ENCODE data around the gene PROM2.

Gene PROM2

GRCh38 chr2:95307878-95308277 is 33.6 kb downstream of the PROM2 start:
- no peak for DNase-seq (ENCODE audit: low read depth in 3 of 3)

- DNase-seq (ENCODE audit: low read depth in 3 of 3): no peak
Observed at GRCh38 chr2:95308426-95308990, 34.3 kb downstream of the PROM2 start.

- no peak for DNase-seq (ENCODE audit: low read depth in 3 of 3)
Observed at GRCh38 chr2:95309599-95309998, 35.4 kb downstream of the PROM2 start.

DNA sequence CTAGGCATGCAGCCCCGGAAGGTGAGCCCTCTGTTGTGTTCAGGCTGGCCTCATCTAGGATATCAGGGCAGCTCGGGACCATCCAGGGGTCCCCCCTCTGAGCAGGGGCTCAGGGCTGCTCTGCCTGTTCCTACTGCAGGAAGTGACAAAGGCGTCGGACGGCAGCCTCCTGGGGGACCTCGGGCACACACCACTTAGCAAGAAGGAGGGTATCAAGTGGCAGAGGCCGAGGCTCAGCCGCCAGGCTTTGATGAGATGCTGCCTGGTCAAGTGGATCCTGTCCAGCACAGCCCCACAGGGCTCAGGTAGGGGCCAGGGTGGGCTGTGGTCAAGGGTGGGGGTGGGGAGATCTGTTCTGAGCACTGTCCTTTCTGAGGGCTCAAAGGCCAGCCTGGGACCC is 36.0 kb downstream of the PROM2 start:
- DNase-seq (ENCODE audit: low read depth in 3 of 3): no peak

- no peak for DNase-seq (ENCODE audit: low read depth in 3 of 3)
Observed at GRCh38 chr2:95310651-95311050, 36.4 kb downstream of the PROM2 start.

- DNase-seq (ENCODE audit: low read depth in 3 of 3): no peak
Observed at GRCh38 chr2:95311815-95312542, 37.7 kb downstream of the PROM2 start.

DNA sequence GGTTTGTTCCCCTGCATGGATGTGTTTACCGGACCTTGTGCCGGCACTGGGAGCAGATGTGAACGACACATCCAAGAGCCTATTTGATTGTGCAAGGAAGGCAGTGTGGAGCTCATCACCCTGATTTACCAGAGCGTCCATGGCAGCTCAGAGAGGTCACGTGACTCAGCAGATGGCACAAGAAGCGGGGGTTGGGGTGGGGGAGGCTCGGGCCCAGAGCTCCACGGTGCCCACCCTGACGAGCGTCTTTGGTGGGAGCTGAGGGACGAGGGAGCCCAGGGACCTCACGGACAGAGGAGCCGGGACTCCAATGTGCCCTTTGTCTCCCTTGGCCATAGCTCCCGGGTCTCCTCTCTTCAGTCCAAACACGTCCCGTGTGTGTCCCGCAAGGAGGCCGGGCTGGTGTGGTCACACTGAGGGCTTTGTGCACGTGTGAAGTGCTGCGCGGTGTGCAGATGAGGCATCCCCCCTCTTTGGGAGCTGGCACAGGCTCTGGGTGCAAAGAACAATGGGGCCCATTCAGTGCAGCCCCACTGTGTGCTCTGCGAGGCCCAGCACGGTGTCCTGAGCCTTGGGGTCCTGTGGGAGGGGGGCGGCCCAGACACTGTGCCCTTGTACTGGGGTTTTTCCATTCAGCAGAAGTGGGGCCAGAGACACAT is 38.4 kb downstream of the PROM2 start:
- no peak for DNase-seq (ENCODE audit: low read depth in 3 of 3)

DNA sequence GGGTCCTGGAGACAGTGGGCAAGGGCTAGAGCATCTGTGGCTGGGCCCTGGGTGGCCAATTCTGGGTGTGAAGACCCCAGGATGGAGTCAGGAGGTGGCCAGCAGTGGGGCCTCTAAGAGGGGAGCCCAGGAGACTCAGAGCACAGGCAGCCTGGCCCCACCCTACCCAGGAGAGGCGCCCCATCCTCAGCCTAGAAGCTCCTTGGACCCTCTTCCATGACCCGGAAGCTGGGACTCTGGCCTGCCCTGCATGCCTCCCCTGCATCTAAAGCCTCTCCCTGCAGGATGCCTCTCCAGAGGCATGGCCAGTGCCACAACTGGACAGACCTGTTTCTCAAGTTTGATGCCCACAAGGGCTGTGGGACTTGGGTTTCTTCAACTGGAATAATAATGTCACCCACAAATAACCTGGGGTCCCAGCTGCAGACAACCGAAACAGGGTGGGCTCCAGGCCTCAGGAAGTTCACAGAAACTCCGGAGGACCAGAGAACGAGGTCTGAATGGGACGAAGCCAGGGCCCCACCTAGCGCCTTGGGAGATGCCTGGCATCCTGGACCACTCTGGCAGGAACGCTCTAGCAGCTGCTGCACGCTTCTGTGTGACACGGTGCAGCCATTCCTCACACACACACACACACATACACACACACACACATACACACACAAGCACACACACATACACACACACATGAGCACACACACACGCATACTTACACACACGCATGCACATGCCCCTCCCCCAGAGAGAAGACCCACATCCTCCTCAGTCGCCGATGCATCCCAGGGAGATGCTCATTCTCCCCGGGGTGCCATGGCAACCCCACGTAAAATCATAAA is 39.3 kb downstream of the PROM2 start:
- no peak for DNase-seq (ENCODE audit: low read depth in 3 of 3)

DNA sequence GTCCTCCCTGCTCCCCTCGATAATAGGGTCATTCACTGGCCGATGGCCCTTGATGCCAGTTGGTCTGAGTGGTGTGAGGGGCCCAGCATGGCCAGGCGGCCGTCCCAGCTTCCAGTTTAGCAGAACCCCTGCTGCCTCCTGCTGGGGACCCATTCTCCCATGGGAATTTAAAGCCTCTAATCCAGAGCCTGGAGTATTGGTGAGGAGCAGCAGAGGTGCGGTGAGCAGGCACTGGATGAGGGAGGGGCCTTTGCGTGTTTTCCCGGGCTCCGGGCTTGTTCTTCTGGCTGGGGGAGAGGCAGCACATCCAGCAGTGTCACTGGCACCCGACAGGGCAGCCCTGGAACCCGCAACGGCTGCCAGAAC is 40.3 kb downstream of the PROM2 start:
- no peak for DNase-seq (ENCODE audit: low read depth in 3 of 3)

GRCh38 chr2:95314964-95315611 is 40.8 kb downstream of the PROM2 start:
- no peak for DNase-seq (ENCODE audit: low read depth in 3 of 3)

GRCh38 chr2:95315801-95316411 is 41.7 kb downstream of the PROM2 start:
- DNase-seq (ENCODE audit: low read depth in 3 of 3): no peak

DNA sequence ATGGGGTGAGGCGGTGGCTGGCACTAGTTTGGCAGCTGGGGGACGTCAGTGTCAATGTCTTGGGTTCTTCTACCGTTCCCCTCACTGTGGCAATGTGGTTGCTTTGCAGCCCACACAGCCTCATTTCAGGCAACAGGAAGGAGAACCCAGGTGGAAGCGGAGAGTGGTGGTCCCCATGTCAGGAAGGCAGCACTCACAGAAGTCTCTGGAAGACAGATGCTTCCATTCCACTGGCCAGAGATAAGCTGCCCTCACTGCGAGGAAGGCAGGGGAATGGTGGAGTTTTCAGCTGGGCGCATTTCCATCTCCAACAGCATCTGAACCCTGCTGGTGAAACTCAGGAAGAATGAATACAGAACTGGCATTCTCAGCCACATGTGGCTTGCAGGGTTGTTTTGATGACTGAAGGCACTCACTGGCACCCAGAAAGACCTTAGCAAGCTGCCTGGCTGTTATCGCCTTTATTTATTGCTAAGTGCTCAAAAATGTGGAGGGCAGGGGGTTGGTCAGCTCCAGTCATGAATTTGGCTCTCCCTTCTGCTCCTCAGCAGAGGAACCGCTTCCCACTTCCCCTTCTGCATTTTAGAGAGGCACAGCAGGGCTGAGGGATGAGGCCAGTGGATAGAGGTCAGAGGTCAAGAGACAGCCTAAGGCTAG is 42.3 kb downstream of the PROM2 start:
- no peak for DNase-seq (ENCODE audit: low read depth in 3 of 3)

- no peak for DNase-seq (ENCODE audit: low read depth in 3 of 3)
Observed at GRCh38 chr2:95317123-95317500, 42.9 kb downstream of the PROM2 start.

DNA sequence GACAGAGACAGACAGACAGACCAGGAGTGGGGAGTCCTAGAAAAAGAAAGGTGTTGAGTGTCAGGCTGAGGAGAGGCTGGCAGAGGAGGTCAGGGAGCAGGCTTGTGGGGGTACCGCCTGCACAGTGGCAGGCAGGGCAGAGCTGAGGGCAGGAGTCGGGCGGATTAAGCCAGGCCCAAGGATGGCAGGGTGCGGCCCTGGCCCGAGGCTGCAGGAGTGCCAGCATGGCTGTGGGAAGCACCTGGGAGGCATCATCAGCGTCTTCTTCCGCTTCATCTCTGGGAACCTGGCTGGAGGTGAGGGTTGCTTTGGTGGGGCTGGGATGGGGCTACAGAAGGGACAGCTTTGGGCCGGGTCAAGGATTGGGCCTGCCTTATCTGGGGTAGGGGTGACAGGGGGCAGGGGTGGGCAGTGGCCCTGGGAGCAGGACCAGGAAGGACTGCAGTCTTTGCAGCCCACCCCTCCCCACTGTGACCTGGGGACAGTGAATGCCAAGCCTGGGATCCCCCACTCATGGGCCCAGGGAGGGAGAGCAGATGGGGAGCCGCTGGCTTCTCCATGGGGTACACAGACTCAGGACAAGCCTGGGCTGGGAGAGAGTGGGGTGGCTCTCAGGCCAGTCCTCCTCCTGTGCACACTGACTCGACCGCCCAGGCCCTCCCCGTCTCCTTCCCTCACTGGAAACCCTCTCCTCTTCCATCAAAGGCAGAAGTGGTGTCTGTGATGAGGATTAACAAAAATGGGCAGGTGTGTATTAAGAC is 43.6 kb downstream of the PROM2 start:
- DNase-seq (ENCODE audit: low read depth in 3 of 3): no peak

DNA sequence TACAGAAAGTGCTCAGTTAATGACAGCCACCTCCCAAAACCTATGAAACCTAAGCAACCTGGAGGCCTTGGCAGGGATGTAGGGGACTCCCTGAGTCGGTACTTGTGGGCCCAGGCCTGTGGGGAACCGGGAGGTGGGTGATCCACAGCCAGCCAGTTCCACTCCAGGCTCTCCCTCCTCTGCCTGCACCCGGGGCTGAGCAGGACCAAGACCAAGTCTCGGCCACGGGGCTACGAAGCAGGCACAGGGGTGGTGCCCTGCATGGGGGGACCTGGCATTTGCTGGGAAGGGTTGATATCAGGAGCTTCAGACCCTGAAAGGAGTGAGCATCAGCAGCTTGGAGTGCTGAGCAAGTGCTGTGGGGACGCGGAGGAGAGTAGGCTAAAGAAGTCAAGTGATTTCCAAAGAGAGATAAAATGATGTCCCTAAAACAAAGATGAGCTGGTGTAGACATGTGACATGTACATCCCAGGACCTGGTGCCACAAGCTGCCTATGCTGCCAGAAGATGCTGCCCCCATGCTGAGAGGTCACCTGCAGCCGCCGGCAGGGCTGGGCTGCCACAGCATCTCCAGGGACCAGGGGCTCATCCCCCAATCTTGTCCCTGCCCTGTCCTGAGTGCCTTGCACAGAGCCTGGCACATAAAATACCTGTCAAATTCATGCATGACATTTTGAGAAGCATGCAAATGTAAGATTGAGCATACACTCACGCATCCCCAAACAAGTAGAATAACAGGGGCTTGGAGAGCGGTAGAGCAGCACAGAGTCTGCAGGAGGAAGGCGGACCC is 44.4 kb downstream of the PROM2 start:
- DNase-seq (ENCODE audit: low read depth in 3 of 3): no peak

- DNase-seq (ENCODE audit: low read depth in 3 of 3): no peak
Observed at GRCh38 chr2:95319481-95320343, 45.5 kb downstream of the PROM2 start.

DNA sequence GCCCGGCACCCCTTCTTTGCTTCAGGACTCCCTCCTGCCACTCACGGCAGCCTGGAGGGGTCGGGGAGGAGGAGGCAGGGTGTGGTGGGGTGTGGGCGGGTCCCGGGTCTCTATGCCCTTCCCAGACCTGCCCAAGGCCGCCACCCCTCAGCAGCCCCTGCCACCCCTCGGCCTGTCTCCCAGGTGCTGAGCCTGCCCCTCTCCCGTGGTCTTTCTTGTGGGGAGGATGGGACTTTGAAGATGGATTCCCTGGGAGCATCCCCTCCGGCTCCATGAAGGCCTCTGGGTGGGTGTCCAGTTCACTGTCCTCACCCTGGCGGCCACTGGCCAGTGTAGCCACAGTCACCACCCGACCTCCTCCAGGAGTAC is 46.1 kb downstream of the PROM2 start:
- no peak for DNase-seq (ENCODE audit: low read depth in 3 of 3)

- DNase-seq (ENCODE audit: low read depth in 3 of 3): no peak
Observed at GRCh38 chr2:95320986-95321767, 46.9 kb downstream of the PROM2 start.

All from stimulated activated CD4-positive, alpha-beta T cell treated with anti-CD3 and anti-CD28 coated beads, TNF-alpha, amount 100 ng/mL, for 4 hours (primary cell).